ENCODE results near the gene RASGRP4. TPM values are rescaled to one million over a fixed set of nuclear protein-coding genes. Genes with fewer than 3 reads are reported as not detected.
A peak's percentile ranks its signal among the peaks of the same experiment; 100 is the strongest.
"Not testable (repeated sequence)": the region's sequence is repeated elsewhere in the genome, so short reads cannot be mapped to it uniquely, and the experiment has no call there.

RASGRP4 gene
- polyA plus RNA-seq, 6 donors from 2014 or later, result 0.27 to 0.60 (median 0.30) TPM; not detected in 3

- DNase-seq, result no peak
- Mint-ChIP-seq H3K4me1 (peaks cover 26 to 36% (median 31%) of the 10 kb centered on the region in 3 donors), H3K27ac (no peak overlapping the region), H3K36me3 (peaks cover 15 to 36% of the 10 kb centered on the region in 2 donors), H3K9me3 (no peaks in the 10 kb centered on the region), H3K4me3 (peak overlapping the region in 6 of 8 donors; percentile 80 to 99 (median 91)), H3K27me3 (peaks cover 0 to 5% (median 4%) of the 10 kb centered on the region in 3 donors)
- ATAC-seq (ENCODE audit: low read depth in 2 of 2), result no peak
These were observed 49.0 kb downstream of the RASGRP4 start for GRCh38 chr19:38377052-38377451.

DNA sequence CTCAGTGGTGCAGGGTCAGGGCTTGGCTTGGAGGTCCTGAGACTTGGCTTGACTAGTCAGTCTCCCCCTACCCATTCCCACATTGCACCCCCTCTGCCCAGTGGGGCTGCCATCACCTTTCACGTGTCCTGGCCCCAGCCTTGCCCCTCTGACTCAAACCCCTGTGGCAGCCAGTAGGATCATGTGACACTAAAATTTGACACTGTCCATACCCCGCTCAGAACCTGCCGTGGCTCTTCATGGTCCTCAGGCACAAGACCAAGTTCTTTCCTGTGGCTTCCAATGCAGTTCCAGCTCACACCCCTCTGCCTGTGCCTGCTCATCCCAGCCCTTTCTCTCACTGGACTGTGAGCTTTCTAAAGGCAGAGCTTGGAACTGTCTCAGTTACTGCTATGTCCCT, 49.4 kb downstream of the RASGRP4 start:
- ATAC-seq (ENCODE audit: low read depth in 2 of 2) (no peak), DNase-seq (no peak)
- peaks cover 0 to 7% (median 5%) of the 10 kb centered on the region in 3 donors for H3K27me3 Mint-ChIP-seq
- H3K36me3 Mint-ChIP-seq, result peaks cover 10 to 31% of the 10 kb centered on the region in 2 donors
- H3K4me3 Mint-ChIP-seq, result peak overlapping the region; percentile 58 to 99 (median 91)
- peak overlapping the region in 1 of 6 donors; percentile 86 for H3K27ac Mint-ChIP-seq
- peaks cover 26 to 36% (median 31%) of the 10 kb centered on the region in 3 donors for H3K4me1 Mint-ChIP-seq
- no peaks in the 10 kb centered on the region for H3K9me3 Mint-ChIP-seq

DNA sequence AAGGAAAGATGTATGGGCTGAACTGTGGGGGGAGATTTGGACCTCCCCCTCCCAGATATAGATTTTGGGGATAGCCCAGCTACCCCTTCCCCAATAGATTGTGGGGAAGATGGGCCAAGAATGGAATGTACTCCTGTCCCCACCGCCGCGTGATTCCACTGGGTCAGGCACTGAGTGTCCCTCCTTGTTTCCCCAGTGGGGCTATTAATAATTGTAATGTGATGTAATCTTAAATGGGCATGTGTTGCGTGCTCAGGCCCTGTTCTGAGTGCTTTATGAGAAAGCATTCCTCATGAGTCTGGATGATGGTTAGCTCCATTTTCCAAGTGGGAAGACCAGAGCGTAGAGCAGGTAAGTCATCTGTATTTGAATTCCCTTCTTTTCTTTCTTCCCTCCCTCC, 50.3 kb downstream of the RASGRP4 start:
- peak overlapping the region; percentile 96 to 100 (median 99) for H3K4me3 Mint-ChIP-seq
- no peaks in the 10 kb centered on the region for H3K9me3 Mint-ChIP-seq
- peaks cover 26 to 36% (median 31%) of the 10 kb centered on the region in 3 donors for H3K4me1 Mint-ChIP-seq
- DNase-seq (no peak), ATAC-seq (ENCODE audit: low read depth in 2 of 2) (no peak)
- H3K36me3 Mint-ChIP-seq, result peaks cover 8 to 26% of the 10 kb centered on the region in 2 donors
- H3K27me3 Mint-ChIP-seq, result peaks cover 4 to 10% (median 7%) of the 10 kb centered on the region in 3 donors
- H3K27ac Mint-ChIP-seq, result peak overlapping the region in 5 of 6 donors; percentile 89 to 99 (median 96)

- ATAC-seq (ENCODE audit: low read depth in 2 of 2) (no peak), DNase-seq (no peak)
- H3K27me3 Mint-ChIP-seq, result peaks cover 9 to 16% (median 10%) of the 10 kb centered on the region in 3 donors
- H3K9me3 Mint-ChIP-seq, result no peaks in the 10 kb centered on the region
- H3K4me3 Mint-ChIP-seq, result peak overlapping the region; percentile 96 to 100 (median 99)
- H3K4me1 Mint-ChIP-seq, result peaks cover 23 to 34% (median 31%) of the 10 kb centered on the region in 3 donors
- peak overlapping the region; percentile 95 to 99 (median 98) for H3K27ac Mint-ChIP-seq
- H3K36me3 Mint-ChIP-seq, result peaks cover 8 to 20% of the 10 kb centered on the region in 2 donors
These were observed 50.9 kb downstream of the RASGRP4 start for GRCh38 chr19:38375098-38375493.

DNA sequence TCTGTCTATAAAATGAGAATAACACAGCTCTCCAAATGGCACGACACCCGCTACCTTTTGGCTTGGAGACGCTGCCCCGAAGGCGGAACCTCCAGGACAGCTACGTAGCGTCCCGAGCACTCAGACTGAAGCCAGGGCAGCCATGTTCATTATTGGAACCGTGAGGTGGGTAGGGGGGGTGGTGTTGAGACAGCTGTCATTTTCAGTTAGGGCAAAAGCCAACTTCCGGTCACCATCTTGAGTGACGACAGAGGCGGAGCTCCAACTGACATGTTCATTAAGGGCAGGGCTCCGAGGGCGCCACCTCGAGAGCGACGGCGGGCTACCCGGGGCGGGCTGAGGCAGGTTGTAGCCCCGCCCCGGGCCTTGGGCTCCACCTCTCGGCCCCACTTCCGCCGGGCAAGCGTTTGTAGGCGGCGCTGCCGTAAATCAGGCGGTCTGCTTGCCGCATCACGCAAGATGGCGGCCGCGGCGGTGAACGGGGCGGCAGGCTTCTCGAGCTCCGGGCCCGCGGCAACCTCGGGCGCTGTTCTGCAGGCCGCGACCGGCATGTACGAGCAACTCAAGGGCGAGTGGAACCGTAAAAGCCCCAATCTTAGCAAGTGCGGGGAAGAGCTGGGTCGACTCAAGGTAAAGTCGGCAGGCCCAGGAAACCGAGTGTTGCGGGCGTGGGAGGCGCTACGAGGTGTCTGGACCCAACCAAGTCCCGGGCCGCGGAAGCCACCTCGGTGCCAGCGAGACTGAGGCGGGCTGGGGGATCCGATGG, 51.5 kb downstream of the RASGRP4 start, which contains the start of gene PSMD8:
PSMD8 (plus strand) TSS at position 240 of the 766 bp plus-strand sequence; CDS start at position 271, 31 bp downstream.
- DNase-seq, result peak; percentile 99
- Mint-ChIP-seq H3K36me3 (peaks cover 7 to 15% of the 10 kb centered on the region in 2 donors), H3K27me3 (peaks cover 12 to 17% (median 16%) of the 10 kb centered on the region in 3 donors), H3K9me3 (no peaks in the 10 kb centered on the region), H3K27ac (peak within 1 kb of the TSS; percentile 95 to 99 (median 98)), H3K4me3 (peak within 1 kb of the TSS; percentile 96 to 100 (median 99)), H3K4me1 (peaks cover 22 to 32% (median 29%) of the 10 kb centered on the region in 3 donors)
- ATAC-seq (ENCODE audit: low read depth in 2 of 2), result peak; percentile 92

DNA sequence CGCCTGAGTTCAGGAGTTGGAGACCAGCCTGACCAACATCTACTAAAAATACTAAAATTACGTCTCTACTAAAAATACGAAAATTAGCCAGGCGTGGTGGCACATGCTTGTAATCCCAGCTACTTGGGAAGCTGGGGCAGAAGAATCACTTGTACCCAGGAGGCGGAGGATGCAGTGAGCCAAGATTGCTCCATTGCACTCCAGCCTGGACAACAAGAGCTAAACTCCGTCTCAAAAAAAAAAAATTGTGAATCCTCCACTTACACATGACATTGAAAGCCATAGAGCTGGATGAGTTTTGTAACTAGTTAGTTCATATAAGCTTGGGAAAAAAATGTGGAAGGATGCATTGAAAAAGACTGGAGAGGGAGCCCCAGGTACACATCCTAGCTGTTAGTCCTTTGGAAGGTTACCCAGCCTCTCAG, 52.1 kb downstream of the RASGRP4 start:
- Mint-ChIP-seq H3K27me3 (peaks cover 15 to 20% (median 17%) of the 10 kb centered on the region in 3 donors), H3K36me3 (peaks cover under 1 to 10% of the 10 kb centered on the region in 2 donors), H3K4me1 (peaks cover 19 to 29% (median 25%) of the 10 kb centered on the region in 3 donors), H3K27ac (peak overlapping the region; percentile 95 to 99 (median 98)), H3K9me3 (no peaks in the 10 kb centered on the region), H3K4me3 (peak overlapping the region; percentile 96 to 100 (median 99))
- ATAC-seq (ENCODE audit: low read depth in 2 of 2) (no peak), DNase-seq (no peak)

DNA sequence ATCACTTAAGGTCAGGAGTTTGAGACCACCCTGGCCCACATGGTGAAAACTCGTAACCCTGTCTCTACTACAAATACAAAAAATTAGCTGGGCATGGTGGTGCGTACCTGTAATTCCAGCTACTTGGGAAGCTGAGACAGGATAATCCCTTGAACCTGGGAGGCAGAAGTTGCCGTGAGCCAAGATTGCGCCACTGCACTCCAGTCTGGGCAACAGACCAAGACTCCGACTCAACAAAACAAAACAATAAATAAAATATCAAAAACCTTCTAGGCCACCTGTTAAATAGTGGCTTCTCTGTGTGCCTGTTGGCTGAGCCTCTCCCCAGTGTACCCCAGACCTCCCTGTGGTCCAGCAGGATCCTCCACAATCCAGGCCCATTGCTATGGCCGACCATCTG, 54.9 kb downstream of the RASGRP4 start:
- DNase-seq, result no peak
- Mint-ChIP-seq H3K4me1 (peaks cover 14 to 17% (median 17%) of the 10 kb centered on the region in 3 donors), H3K4me3 (no peak overlapping the region), H3K9me3 (no peaks in the 10 kb centered on the region), H3K27me3 (peaks cover 17 to 37% (median 33%) of the 10 kb centered on the region in 3 donors), H3K36me3 (peaks cover 0 to 10% of the 10 kb centered on the region in 2 donors), H3K27ac (no peak overlapping the region)
- no peak for ATAC-seq (ENCODE audit: low read depth in 2 of 2)

DNA sequence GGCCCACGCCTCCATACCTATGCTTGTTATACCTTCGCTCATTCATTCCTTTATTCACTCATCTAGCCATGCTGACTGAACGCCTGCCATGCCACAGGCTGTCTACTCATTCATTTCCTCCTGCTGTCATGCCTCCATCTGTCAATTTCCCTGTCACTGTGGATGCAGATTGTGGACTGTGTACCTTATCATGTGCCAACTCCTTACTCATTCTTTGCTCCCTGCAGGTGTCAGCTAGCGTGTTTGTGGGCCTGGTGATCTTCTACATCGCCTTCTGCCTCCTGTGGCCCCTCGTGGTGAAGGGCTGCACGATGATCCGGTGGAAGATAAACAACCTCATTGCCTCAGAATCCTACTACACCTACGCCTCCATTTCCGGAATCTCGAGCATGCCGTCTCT, 55.7 kb downstream of the RASGRP4 start:
- peaks cover 17 to 39% (median 36%) of the 10 kb centered on the region in 3 donors for H3K27me3 Mint-ChIP-seq
- H3K9me3 Mint-ChIP-seq, result no peaks in the 10 kb centered on the region
- DNase-seq (no peak), ATAC-seq (ENCODE audit: low read depth in 2 of 2) (no peak)
- H3K4me1 Mint-ChIP-seq, result peaks cover 9 to 11% (median 9%) of the 10 kb centered on the region in 3 donors
- no peak overlapping the region for H3K27ac Mint-ChIP-seq
- no peak overlapping the region for H3K4me3 Mint-ChIP-seq
- peaks cover 0 to 8% of the 10 kb centered on the region in 2 donors for H3K36me3 Mint-ChIP-seq

DNA sequence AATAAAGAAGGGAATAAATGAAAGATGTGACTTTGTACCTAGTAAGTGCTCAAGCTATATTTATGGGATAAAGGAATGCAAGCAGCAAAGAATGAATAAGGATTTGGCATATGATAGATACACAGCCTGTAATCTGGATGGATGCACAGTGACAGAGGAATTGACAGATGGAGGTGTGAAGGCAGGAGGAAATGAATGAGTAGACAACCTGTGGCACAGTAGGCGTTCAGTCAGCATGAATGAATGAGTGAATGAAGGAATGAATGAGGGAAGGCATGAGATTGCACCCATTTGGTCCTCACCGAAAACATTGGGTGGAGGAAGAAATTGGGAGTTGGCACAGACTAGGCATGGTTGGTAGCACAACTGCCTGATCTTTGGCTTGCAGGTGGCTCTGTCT, 56.4 kb downstream of the RASGRP4 start:
- Mint-ChIP-seq H3K9me3 (no peaks in the 10 kb centered on the region), H3K27me3 (peaks cover 17 to 39% (median 36%) of the 10 kb centered on the region in 3 donors), H3K4me1 (peaks cover 2 to 5% (median 4%) of the 10 kb centered on the region in 3 donors), H3K4me3 (no peak overlapping the region), H3K27ac (no peak overlapping the region), H3K36me3 (peaks cover 0 to 1% of the 10 kb centered on the region in 2 donors)
- ATAC-seq (ENCODE audit: low read depth in 2 of 2) (no peak), DNase-seq (no peak)

DNA sequence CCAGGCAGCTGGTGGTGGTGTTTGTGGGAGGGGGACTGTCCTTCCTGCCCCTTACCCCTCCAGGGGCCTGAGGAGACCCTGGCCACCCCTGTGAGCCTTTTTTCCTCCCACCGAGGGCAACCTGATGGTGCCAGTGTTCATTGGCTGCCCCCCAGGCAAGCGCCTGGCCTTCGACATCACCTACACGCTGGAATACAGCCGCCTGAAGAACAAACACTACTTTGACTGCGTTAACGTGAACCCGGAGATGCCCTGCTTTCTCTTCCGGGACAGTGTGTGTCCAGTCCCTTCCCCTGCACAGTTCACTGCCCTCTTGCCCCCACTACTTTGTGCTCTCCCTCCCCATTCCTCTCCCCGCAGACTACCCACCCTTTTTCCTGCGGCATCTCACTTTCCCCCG, 59.0 kb downstream of the RASGRP4 start:
- peaks cover 0 to 6% (median 4%) of the 10 kb centered on the region in 3 donors for H3K4me1 Mint-ChIP-seq
- no peak overlapping the region for H3K27ac Mint-ChIP-seq
- ATAC-seq (ENCODE audit: low read depth in 2 of 2), result no peak
- H3K9me3 Mint-ChIP-seq, result no peaks in the 10 kb centered on the region
- H3K27me3 Mint-ChIP-seq, result peaks cover 14 to 39% (median 36%) of the 10 kb centered on the region in 3 donors
- H3K4me3 Mint-ChIP-seq, result no peak overlapping the region
- DNase-seq, result no peak
- H3K36me3 Mint-ChIP-seq, result no peaks in the 10 kb centered on the region

- not testable (repeated sequence) for H3K27ac Mint-ChIP-seq; DNase-seq; H3K36me3 Mint-ChIP-seq; H3K9me3 Mint-ChIP-seq; ATAC-seq (ENCODE audit: low read depth in 2 of 2)
- peak overlapping the region; percentile 40 to 91 (median 68) for H3K4me3 Mint-ChIP-seq
- H3K4me1 Mint-ChIP-seq, result peaks cover 9 to 21% (median 20%) of the 10 kb centered on the region in 3 donors
- H3K27me3 Mint-ChIP-seq, result peaks cover 4 to 37% (median 21%) of the 10 kb centered on the region in 3 donors
These were observed 62.9 kb downstream of the RASGRP4 start for GRCh38 chr19:38362946-38363688.

DNA sequence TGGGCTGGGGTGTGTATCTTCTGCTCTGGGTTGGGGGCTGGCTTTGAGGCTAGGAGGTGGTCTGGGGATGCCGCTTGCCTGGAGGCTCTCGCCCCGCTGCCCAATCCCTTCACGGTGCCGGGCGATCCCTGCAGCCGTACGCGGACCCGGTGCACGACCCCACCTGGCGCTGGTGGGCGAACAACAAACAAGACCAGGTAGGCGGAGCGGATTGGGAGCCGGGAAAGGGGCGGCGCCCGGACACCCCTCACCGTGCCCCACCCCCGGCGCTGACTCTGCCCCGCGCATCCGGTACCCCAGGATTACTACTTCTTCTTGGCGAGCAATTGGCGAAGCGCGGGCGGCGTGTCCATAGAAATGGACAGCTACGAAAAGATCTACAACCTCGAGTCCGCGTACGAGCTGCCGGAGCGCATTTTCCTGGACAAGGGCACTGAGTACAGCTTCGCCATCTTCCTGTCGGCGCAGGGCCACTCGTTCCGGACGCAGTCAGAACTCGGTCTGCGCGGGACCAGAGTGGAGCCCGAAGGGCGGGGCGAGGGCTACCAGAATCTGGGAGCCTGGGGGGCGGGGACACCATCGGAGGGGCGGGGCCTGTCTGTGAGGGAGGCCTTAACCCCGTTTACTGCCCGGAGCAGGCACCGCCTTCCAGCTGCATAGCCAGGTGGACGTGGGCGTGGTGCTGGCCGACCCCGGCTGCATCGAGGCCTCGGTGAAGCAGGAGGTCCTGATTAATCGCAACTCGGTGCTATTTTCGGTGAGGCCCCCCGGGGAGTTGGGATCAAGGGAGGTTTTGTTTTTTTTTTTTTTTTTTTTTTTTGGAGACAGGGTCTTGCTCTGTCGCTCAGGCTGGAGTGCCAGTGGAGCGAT, 63.7 kb downstream of the RASGRP4 start:
- Mint-ChIP-seq H3K27ac (no peak overlapping the region), H3K36me3 (no peaks in the 10 kb centered on the region), H3K9me3 (no peaks in the 10 kb centered on the region), H3K4me1 (peaks cover 9 to 21% (median 20%) of the 10 kb centered on the region in 3 donors), H3K27me3 (peaks cover 4 to 29% (median 17%) of the 10 kb centered on the region in 3 donors), H3K4me3 (peak overlapping the region; percentile 74 to 91 (median 84))
- DNase-seq, result peak; percentile 37
- peak; percentile 40 to 49 for ATAC-seq (ENCODE audit: low read depth in 2 of 2)

All from naive B cell (primary cell).